ENCODE results near the gene CCSER2.
"Not testable (repeated sequence)": the region's sequence is repeated elsewhere in the genome, so short reads cannot be mapped to it uniquely, and the experiment has no call there.

CCSER2 gene

GRCh38 chr10:84328418-84329195, at the start of gene CCSER2:
Gene CCSER2 (plus strand): TSS chr10:84328589. CDS start chr10:84371053, 42,464 bp downstream.
- DNase-seq: peak; percentile 99

GRCh38 chr10:84279876-84280475, 48.4 kb upstream of the CCSER2 start:
- not testable (repeated sequence) for DNase-seq

GRCh38 chr10:84286695-84287094, 41.7 kb upstream of the CCSER2 start:
- no peak for DNase-seq

- no peak for DNase-seq
Observed at GRCh38 chr10:84288151-84288550, 40.2 kb upstream of the CCSER2 start.

- DNase-seq: no peak
Observed at GRCh38 chr10:84289521-84290200, 38.7 kb upstream of the CCSER2 start.

GRCh38 chr10:84290235-84290634, 38.2 kb upstream of the CCSER2 start:
- no peak for DNase-seq

- no peak for DNase-seq
Observed at GRCh38 chr10:84291384-84291783, 37.0 kb upstream of the CCSER2 start.

GRCh38 chr10:84292502-84292901, 35.9 kb upstream of the CCSER2 start:
- no peak for DNase-seq

GRCh38 chr10:84293171-84293570, 35.2 kb upstream of the CCSER2 start:
- DNase-seq: no peak

GRCh38 chr10:84293574-84294016, 34.8 kb upstream of the CCSER2 start:
- DNase-seq: peak; percentile 58

- DNase-seq: no peak
Observed at GRCh38 chr10:84294766-84295447, 33.5 kb upstream of the CCSER2 start.

- no peak for DNase-seq
Observed at GRCh38 chr10:84296091-84296981, 32.1 kb upstream of the CCSER2 start.

GRCh38 chr10:84298057-84298456, 30.3 kb upstream of the CCSER2 start:
- DNase-seq: no peak

GRCh38 chr10:84302223-84302622, 26.2 kb upstream of the CCSER2 start:
- no peak for DNase-seq

- DNase-seq: no peak
Observed at GRCh38 chr10:84306751-84307384, 21.5 kb upstream of the CCSER2 start.

GRCh38 chr10:84308021-84308420, 20.4 kb upstream of the CCSER2 start:
- DNase-seq: no peak

GRCh38 chr10:84308481-84309304, 19.7 kb upstream of the CCSER2 start:
- DNase-seq: peak; percentile 64

GRCh38 chr10:84310470-84310869, 17.9 kb upstream of the CCSER2 start:
- DNase-seq: no peak

- no peak for DNase-seq
Observed at GRCh38 chr10:84311576-84311975, 16.8 kb upstream of the CCSER2 start.

GRCh38 chr10:84312816-84313215, 15.6 kb upstream of the CCSER2 start:
- no peak for DNase-seq

GRCh38 chr10:84314275-84314674, 14.1 kb upstream of the CCSER2 start:
- DNase-seq: no peak

Data from stimulated activated CD8-positive, alpha-beta memory T cell treated with anti-CD3 and anti-CD28 coated beads, Interleukin-4, amount 100 ng/mL, for 48 hours (primary cell).